Measurements from ENCODE around the gene CD99. TPM values are rescaled to one million over a fixed set of nuclear protein-coding genes. Genes with fewer than 3 reads are reported as not detected.

Gene CD99
- total RNA-seq, 1 experiment from 2014 or later = 77.9 TPM

DNA sequence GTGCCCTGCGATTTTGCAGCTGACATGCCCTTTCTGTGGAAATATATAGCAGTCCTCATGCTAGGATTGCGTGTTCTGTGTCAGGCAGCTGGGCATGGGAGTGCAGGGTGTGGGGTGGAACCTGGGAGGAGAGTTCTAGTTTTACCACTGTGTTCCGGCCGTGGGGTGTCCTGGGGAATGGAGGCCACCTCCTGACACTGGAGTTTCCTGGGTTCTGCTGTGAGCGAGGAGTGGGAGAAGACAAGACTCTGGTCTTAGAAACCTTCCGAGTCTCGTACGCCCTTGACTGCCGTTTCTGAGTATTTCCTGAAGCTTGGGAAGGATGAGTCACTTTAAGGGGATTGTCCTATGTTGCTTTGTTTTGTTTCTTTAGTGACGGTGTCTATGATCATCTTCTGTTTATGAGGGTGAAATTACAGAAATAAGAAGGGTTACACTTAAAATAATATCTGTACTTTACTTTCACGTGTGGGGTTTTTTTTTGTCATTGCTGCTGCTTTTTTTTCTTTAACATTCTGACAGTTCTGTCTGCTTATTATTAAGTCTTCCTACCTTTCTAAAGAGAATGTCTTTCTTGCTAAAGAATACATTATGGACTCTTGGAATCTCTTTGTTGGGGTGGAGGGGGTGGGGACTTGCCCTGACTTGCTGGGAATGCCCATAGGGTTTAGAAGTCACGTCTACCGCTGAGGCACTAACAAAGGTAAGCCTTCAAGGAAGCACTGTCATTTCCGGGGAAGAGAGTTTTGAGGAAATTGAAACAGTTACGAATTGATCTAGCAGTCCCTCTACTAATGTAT is 19.1 kb downstream of the CD99 start:
- Mint-ChIP-seq H3K4me3 (peak overlapping the region; percentile 6; the same call in 1 of the 2 replicates), H3K27ac (peak overlapping the region; percentile 97), H3K27me3 (ENCODE audit: low read depth) (no peaks in the 10 kb centered on the region), H3K9me3 (no peaks in the 10 kb centered on the region), H3K4me1 (peaks cover 53% of the 10 kb centered on the region), H3K36me3 (no peaks in the 10 kb centered on the region)
- DNase-seq (ENCODE audit: low spot score) (no peak), ATAC-seq (peak; percentile 45)
- TF ChIP-seq, protein P1, sequence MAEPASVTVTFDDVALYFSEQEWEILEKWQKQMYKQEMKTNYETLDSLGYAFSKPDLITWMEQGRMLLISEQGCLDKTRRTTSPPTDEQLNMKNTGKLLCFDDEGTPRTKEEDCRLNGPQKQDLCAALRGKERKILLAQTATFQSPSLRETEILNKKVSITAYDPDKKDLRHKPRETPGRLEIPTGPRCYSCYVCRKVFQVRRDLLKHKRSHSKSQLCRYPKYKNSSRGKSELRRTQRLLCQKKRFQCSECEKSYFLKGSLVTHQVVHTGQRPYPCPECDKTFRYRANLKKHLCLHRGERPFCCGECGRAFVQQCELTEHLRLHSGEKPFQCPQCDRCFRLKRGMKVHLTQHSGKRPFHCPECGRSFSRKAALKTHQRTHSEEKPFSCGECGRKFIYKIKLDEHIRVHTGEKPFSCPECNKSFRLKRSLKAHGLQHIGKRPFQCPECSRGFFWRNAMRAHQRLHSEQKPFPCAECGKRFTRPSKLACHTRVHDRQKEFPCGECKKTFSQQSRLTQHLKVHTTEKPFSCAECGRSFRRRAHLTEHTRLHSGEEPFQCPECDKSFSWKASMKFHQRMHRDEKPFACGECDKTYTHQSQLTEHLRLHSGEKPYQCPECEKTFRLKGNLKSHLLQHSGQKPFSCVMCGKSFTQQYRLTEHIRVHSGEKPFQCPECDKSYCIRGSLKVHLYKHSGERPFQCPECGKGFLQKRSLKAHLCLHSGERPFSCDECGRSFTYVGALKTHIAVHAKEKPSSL (CRISPR knock-in tag; conservative IDR thresholded peaks at IDR 0.05) = no peak
- TF ChIP-seq, protein P2, sequence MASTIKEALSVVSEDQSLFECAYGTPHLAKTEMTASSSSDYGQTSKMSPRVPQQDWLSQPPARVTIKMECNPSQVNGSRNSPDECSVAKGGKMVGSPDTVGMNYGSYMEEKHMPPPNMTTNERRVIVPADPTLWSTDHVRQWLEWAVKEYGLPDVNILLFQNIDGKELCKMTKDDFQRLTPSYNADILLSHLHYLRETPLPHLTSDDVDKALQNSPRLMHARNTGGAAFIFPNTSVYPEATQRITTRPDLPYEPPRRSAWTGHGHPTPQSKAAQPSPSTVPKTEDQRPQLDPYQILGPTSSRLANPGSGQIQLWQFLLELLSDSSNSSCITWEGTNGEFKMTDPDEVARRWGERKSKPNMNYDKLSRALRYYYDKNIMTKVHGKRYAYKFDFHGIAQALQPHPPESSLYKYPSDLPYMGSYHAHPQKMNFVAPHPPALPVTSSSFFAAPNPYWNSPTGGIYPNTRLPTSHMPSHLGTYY (CRISPR knock-in tag; IDR thresholded peaks at IDR 0.05) = no peak
- no peak for TF ChIP-seq FOXK1 (CRISPR knock-in tag; IDR thresholded peaks at IDR 0.05)
- no peak for TF ChIP-seq FOXP1 (CRISPR knock-in tag; IDR thresholded peaks at IDR 0.05; ENCODE audit: borderline replicate concordance)
- TF ChIP-seq, protein P3, sequence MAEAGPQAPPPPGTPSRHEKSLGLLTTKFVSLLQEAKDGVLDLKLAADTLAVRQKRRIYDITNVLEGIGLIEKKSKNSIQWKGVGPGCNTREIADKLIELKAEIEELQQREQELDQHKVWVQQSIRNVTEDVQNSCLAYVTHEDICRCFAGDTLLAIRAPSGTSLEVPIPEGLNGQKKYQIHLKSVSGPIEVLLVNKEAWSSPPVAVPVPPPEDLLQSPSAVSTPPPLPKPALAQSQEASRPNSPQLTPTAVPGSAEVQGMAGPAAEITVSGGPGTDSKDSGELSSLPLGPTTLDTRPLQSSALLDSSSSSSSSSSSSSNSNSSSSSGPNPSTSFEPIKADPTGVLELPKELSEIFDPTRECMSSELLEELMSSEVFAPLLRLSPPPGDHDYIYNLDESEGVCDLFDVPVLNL (CRISPR knock-in tag; IDR thresholded peaks at IDR 0.05; ENCODE audit: borderline replicate concordance, low read depth) = no peak
- no peak for TF ChIP-seq ZNF423 (CRISPR knock-in tag; IDR thresholded peaks at IDR 0.05)
- TF ChIP-seq, protein P4, sequence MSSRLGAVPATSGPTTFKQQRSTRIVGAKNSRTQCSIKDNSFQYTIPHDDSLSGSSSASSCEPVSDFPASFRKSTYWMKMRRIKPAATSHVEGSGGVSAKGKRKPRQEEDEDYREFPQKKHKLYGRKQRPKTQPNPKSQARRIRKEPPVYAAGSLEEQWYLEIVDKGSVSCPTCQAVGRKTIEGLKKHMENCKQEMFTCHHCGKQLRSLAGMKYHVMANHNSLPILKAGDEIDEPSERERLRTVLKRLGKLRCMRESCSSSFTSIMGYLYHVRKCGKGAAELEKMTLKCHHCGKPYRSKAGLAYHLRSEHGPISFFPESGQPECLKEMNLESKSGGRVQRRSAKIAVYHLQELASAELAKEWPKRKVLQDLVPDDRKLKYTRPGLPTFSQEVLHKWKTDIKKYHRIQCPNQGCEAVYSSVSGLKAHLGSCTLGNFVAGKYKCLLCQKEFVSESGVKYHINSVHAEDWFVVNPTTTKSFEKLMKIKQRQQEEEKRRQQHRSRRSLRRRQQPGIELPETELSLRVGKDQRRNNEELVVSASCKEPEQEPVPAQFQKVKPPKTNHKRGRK (CRISPR knock-in tag; IDR thresholded peaks at IDR 0.05; ENCODE audit: borderline replicate concordance) = no peak
- TF ChIP-seq RORB (CRISPR knock-in tag; IDR thresholded peaks at IDR 0.05) = no peak
- no peak for TF ChIP-seq ZNF317 (CRISPR knock-in tag; IDR thresholded peaks at IDR 0.05; ENCODE audit: borderline replicate concordance, low read depth)
- ChIA-PET CTCF (no interaction called here), POLR2A (no interaction called here)

DNA sequence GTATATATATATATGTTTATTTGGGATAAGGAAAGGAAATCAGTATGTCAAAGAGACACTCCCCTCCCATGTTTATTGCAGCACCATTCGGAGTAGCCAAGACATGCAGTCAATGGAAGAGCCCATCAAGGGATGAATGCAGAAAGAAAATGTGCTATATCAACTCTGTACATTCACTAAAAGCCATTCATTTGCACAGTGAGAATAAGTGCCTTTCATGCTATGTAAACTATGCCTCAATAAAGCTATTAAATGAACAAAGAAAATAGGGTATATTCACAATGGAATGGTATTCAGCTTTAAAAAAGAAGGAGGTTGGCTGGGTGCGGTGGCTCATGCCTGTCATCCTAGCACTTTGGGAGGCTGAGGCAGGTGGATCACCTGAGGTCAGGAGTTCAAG is 20.3 kb downstream of the CD99 start:
- ATAC-seq (no peak), DNase-seq (ENCODE audit: low spot score) (no peak)
- Mint-ChIP-seq H3K27ac (no peak overlapping the region), H3K27me3 (ENCODE audit: low read depth) (no peaks in the 10 kb centered on the region), H3K4me1 (peaks cover 45% of the 10 kb centered on the region), H3K4me3 (no peak overlapping the region), H3K36me3 (no peaks in the 10 kb centered on the region), H3K9me3 (no peaks in the 10 kb centered on the region)
- ChIA-PET CTCF (no interaction called here), POLR2A (no interaction called here)
- no peak for TF ChIP-seq ZNF219 (CRISPR knock-in tag; IDR thresholded peaks at IDR 0.05; ENCODE audit: borderline replicate concordance)
- TF ChIP-seq CBFB (CRISPR knock-in tag; IDR thresholded peaks at IDR 0.05; ENCODE audit: low read depth) = no peak
- no peak for TF ChIP-seq ESRRA (CRISPR knock-in tag; IDR thresholded peaks at IDR 0.05; ENCODE audit: borderline replicate concordance)
- TF ChIP-seq PRRX2 (CRISPR knock-in tag; IDR thresholded peaks at IDR 0.05) = no peak
- TF ChIP-seq ETV6 (CRISPR knock-in tag; IDR thresholded peaks at IDR 0.05) = no peak
- no peak for TF ChIP-seq SP1 (CRISPR knock-in tag; conservative IDR thresholded peaks at IDR 0.05)
- no peak for TF ChIP-seq GRHL2 (CRISPR knock-in tag; IDR thresholded peaks at IDR 0.05; ENCODE audit: insufficient replicate concordance, severe bottlenecking)
- no peak for TF ChIP-seq ZNF232 (CRISPR knock-in tag; IDR thresholded peaks at IDR 0.05)
- TF ChIP-seq, protein P5, sequence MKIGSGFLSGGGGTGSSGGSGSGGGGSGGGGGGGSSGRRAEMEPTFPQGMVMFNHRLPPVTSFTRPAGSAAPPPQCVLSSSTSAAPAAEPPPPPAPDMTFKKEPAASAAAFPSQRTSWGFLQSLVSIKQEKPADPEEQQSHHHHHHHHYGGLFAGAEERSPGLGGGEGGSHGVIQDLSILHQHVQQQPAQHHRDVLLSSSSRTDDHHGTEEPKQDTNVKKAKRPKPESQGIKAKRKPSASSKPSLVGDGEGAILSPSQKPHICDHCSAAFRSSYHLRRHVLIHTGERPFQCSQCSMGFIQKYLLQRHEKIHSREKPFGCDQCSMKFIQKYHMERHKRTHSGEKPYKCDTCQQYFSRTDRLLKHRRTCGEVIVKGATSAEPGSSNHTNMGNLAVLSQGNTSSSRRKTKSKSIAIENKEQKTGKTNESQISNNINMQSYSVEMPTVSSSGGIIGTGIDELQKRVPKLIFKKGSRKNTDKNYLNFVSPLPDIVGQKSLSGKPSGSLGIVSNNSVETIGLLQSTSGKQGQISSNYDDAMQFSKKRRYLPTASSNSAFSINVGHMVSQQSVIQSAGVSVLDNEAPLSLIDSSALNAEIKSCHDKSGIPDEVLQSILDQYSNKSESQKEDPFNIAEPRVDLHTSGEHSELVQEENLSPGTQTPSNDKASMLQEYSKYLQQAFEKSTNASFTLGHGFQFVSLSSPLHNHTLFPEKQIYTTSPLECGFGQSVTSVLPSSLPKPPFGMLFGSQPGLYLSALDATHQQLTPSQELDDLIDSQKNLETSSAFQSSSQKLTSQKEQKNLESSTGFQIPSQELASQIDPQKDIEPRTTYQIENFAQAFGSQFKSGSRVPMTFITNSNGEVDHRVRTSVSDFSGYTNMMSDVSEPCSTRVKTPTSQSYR (CRISPR knock-in tag; IDR thresholded peaks at IDR 0.05) = no peak
- no peak for TF ChIP-seq NR3C1 (CRISPR knock-in tag; conservative IDR thresholded peaks at IDR 0.05; ENCODE audit: low read depth)
- TF ChIP-seq, protein P6, sequence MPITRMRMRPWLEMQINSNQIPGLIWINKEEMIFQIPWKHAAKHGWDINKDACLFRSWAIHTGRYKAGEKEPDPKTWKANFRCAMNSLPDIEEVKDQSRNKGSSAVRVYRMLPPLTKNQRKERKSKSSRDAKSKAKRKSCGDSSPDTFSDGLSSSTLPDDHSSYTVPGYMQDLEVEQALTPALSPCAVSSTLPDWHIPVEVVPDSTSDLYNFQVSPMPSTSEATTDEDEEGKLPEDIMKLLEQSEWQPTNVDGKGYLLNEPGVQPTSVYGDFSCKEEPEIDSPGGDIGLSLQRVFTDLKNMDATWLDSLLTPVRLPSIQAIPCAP (CRISPR knock-in tag; IDR thresholded peaks at IDR 0.05) = no peak
- no peak for TF ChIP-seq EMX1 (CRISPR knock-in tag; IDR thresholded peaks at IDR 0.05)
- TF ChIP-seq, protein P7, sequence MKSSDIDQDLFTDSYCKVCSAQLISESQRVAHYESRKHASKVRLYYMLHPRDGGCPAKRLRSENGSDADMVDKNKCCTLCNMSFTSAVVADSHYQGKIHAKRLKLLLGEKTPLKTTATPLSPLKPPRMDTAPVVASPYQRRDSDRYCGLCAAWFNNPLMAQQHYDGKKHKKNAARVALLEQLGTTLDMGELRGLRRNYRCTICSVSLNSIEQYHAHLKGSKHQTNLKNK (CRISPR knock-in tag; IDR thresholded peaks at IDR 0.05) = no peak
- TF ChIP-seq, protein P8, sequence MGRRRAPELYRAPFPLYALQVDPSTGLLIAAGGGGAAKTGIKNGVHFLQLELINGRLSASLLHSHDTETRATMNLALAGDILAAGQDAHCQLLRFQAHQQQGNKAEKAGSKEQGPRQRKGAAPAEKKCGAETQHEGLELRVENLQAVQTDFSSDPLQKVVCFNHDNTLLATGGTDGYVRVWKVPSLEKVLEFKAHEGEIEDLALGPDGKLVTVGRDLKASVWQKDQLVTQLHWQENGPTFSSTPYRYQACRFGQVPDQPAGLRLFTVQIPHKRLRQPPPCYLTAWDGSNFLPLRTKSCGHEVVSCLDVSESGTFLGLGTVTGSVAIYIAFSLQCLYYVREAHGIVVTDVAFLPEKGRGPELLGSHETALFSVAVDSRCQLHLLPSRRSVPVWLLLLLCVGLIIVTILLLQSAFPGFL (CRISPR knock-in tag; IDR thresholded peaks at IDR 0.05; ENCODE audit: borderline replicate concordance) = no peak

Measured in WTC11 (cell line).